ENCODE data around the gene TGFB1I1. TPM values are rescaled to one million over a fixed set of nuclear protein-coding genes. Genes with fewer than 3 reads are reported as not detected.

The TGFB1I1 gene
- total RNA-seq, 2 donors from 2014 or later = 7.5 to 10.0 TPM

DNA sequence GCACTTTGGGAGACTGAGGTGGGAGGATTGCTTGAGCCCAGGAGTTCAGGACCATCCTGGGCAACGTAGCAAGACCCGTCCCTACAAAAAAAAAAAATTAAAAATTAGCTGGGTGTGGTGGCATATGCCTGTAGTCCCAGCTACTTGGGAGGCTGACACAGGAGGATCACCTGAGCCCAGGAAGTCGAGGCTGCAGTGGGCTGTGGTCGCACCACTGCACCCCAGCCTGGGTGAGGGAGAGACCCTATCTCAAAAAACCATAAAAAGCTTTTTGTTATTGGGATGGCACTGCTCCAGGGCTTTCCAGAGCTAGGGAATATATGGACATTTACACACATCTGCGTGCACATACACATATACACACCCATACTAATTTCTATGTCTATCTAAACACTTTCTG, 20.8 kb upstream of the TGFB1I1 start:
- Mint-ChIP-seq H3K4me3 (no peak overlapping the region), H3K27me3 (ENCODE audit: insufficient read depth) (no peaks in the 10 kb centered on the region), H3K27ac (no peak overlapping the region), H3K36me3 (ENCODE audit: low read depth) (peaks cover 3% of the 10 kb centered on the region), H3K9me3 (no peaks in the 10 kb centered on the region), H3K4me1 (peaks cover 24% of the 10 kb centered on the region)
- no peak overlapping the region for H3K27ac ChIP-seq (ENCODE audit: low read depth, low read length)
- no peak for DNase-seq
- no peak overlapping the region for H3K4me3 ChIP-seq (ENCODE audit: low read length)
- no peaks in the 10 kb centered on the region for H3K9me3 ChIP-seq (ENCODE audit: control insufficient read depth, low read length)
- peaks cover 11% of the 10 kb centered on the region for H3K4me1 ChIP-seq (ENCODE audit: control insufficient read depth, insufficient read depth, low read length)
- peaks cover 10% of the 10 kb centered on the region for H3K36me3 ChIP-seq (ENCODE audit: control insufficient read depth, insufficient read depth, low read length)
- WGBS, 2 experiments (ENCODE audit: insufficient coverage in 1 of 2, insufficient read length in 1 of 2) = 93 to 100% methylated on average over 4 to 5 of the region's 5 CpGs
- H3K9ac ChIP-seq (ENCODE audit: extremely low read depth, low read length, poor library complexity, severe bottlenecking) = no peak overlapping the region
- TF ChIP-seq, protein P1, sequence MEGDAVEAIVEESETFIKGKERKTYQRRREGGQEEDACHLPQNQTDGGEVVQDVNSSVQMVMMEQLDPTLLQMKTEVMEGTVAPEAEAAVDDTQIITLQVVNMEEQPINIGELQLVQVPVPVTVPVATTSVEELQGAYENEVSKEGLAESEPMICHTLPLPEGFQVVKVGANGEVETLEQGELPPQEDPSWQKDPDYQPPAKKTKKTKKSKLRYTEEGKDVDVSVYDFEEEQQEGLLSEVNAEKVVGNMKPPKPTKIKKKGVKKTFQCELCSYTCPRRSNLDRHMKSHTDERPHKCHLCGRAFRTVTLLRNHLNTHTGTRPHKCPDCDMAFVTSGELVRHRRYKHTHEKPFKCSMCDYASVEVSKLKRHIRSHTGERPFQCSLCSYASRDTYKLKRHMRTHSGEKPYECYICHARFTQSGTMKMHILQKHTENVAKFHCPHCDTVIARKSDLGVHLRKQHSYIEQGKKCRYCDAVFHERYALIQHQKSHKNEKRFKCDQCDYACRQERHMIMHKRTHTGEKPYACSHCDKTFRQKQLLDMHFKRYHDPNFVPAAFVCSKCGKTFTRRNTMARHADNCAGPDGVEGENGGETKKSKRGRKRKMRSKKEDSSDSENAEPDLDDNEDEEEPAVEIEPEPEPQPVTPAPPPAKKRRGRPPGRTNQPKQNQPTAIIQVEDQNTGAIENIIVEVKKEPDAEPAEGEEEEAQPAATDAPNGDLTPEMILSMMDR (conservative IDR thresholded peaks at IDR 0.05) = no peak
- no peaks in the 10 kb centered on the region for H3K27me3 ChIP-seq (ENCODE audit: control insufficient read depth, insufficient read depth, low read length, poor library complexity, severe bottlenecking)

DNA sequence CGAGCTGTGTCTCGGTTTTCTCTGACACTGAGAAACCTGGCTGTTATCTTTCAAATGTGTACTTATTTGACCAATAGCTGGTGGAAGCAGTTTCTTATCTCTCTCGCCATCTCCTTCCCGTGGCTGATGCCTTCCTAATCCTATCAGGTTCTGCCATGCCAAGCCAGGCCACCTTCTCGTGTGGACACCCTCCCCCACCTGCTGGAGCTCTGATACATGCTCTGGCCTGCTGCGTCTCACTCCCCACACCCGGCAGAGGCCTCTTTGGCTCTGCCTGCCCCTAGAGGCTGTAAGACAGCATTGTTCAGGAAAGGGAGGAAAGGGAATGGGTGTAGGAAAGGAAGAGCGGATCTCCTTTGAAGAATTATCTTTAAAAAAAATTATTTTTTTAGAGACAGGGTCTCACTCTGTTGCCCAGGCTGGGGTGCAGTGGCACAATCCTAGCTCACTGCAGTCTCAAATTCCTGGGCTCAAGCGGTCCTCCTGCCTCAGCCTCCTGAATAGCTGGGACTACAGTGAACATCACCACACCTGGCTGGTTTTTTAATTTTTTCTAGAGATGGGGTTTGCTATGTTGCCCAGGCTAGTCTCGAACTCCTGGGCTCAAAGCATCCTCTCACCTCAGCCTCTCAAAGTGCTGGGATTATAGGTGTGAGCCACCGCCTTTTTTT, 20.1 kb upstream of the TGFB1I1 start:
- H3K9me3 ChIP-seq (ENCODE audit: control insufficient read depth, low read length) = no peaks in the 10 kb centered on the region
- H3K4me1 ChIP-seq (ENCODE audit: control insufficient read depth, insufficient read depth, low read length) = peaks cover 11% of the 10 kb centered on the region
- Mint-ChIP-seq H3K4me1 (peaks cover 24% of the 10 kb centered on the region), H3K27ac (no peak overlapping the region), H3K27me3 (ENCODE audit: insufficient read depth) (no peaks in the 10 kb centered on the region), H3K9me3 (no peaks in the 10 kb centered on the region), H3K36me3 (ENCODE audit: low read depth) (peaks cover 3% of the 10 kb centered on the region), H3K4me3 (no peak overlapping the region)
- H3K27me3 ChIP-seq (ENCODE audit: control insufficient read depth, insufficient read depth, low read length, poor library complexity, severe bottlenecking) = no peaks in the 10 kb centered on the region
- H3K9ac ChIP-seq (ENCODE audit: extremely low read depth, low read length, poor library complexity, severe bottlenecking) = no peak overlapping the region
- WGBS, 2 experiments (ENCODE audit: insufficient coverage in 1 of 2, insufficient read length in 1 of 2) = 51 to 76% methylated on average over 3 to 11 of the region's 11 CpGs
- peak; percentile 88 for DNase-seq
- no peak overlapping the region for H3K27ac ChIP-seq (ENCODE audit: low read depth, low read length)
- TF ChIP-seq, protein P1 (conservative IDR thresholded peaks at IDR 0.05) = peak; percentile 79
- peaks cover 13% of the 10 kb centered on the region for H3K36me3 ChIP-seq (ENCODE audit: control insufficient read depth, insufficient read depth, low read length)
- no peak overlapping the region for H3K4me3 ChIP-seq (ENCODE audit: low read length)

DNA sequence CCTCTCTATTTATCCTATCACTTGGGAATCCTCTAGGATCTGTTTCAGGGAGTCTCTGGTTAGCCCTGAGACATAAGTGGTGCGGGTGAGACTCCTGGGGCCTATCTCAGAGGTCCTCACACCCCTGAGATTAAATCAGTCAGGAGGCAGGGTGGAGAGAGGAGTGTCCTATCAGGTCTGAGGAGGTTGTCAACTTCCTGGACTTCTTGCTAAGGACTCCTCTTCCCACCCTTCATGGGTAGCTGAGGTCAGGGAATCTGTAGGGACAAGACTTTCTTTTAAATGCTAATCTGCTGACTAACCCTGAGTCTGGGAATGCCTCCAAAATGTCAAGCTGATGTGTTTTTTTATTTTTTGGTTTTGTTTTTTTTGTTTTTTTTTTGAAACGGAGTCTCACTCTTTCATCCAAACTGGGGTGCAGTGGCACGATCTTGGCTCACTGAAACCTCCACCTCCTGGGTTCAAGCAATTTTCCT, 19.3 kb upstream of the TGFB1I1 start:
- Histone ChIP-seq H3K36me3 (ENCODE audit: control insufficient read depth, insufficient read depth, low read length) (peaks cover 19% of the 10 kb centered on the region), H3K9me3 (ENCODE audit: control insufficient read depth, low read length) (no peaks in the 10 kb centered on the region), H3K4me3 (ENCODE audit: low read length) (no peak overlapping the region), H3K27me3 (ENCODE audit: control insufficient read depth, insufficient read depth, low read length, poor library complexity, severe bottlenecking) (no peaks in the 10 kb centered on the region), H3K27ac (ENCODE audit: low read depth, low read length) (no peak overlapping the region), H3K9ac (ENCODE audit: extremely low read depth, low read length, poor library complexity, severe bottlenecking) (no peak overlapping the region), H3K4me1 (ENCODE audit: control insufficient read depth, insufficient read depth, low read length) (peaks cover 11% of the 10 kb centered on the region)
- peak overlapping the region; percentile 48 for H3K27ac Mint-ChIP-seq
- DNase-seq = peak; percentile 64
- WGBS, 2 experiments (ENCODE audit: insufficient coverage in 1 of 2, insufficient read length in 1 of 2) = 73% methylated on average over 3 of the region's 3 CpGs; no CpG with 5 or more reads in 1 of the 2 experiments
- no peaks in the 10 kb centered on the region for H3K9me3 Mint-ChIP-seq
- TF ChIP-seq, protein P1 (conservative IDR thresholded peaks at IDR 0.05) = no peak
- no peak overlapping the region for H3K4me3 Mint-ChIP-seq
- no peaks in the 10 kb centered on the region for H3K27me3 Mint-ChIP-seq (ENCODE audit: insufficient read depth)
- H3K36me3 Mint-ChIP-seq (ENCODE audit: low read depth) = peaks cover 3% of the 10 kb centered on the region
- peaks cover 24% of the 10 kb centered on the region for H3K4me1 Mint-ChIP-seq
